Measurements from ENCODE around the gene TAS1R2. TPM values are rescaled to one million over a fixed set of nuclear protein-coding genes. Genes with fewer than 3 reads are reported as not detected.
A peak's percentile ranks its signal among the peaks of the same experiment; 100 is the strongest.

TAS1R2 gene
- polyA plus RNA-seq, 3 donors, result not detected

DNA sequence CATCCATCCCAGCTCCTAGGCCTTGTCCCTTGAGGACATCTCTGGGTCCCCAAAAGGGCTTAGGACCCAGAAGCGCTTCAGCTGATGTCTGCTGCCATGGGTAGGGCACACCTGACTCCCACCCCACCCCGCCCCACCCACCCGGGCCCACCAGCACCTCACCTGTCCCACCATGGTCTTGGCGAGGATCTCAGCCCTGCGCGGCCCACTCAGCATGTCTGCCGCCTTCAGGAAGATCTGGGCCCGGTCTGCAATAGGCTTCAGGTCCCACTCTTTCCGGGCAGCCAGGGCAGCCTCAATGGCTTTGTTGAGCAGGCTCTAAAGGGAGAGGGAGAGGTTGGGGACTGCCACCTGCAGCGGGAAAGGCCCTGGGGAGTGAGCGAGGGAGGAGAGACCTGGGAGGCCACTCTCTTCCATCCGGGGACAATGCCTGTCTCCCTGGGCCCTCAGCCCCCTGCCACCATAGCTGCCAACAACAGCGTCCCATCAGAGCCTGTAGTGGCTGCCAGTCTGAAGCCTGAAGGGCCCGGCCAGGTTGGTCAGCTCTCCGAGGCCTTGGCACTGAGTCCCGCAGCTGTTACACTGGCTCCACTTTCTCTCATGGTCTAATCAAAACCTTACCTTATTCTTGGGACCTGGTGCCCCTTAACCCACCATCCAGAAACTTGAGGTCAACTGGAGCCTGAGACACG is 26.0 kb upstream of the TAS1R2 start:
- no peak for DNase-seq (ENCODE audit: extremely low read depth in 1 of 11, low read depth in 9 of 11, low spot score in 4 of 11)

DNA sequence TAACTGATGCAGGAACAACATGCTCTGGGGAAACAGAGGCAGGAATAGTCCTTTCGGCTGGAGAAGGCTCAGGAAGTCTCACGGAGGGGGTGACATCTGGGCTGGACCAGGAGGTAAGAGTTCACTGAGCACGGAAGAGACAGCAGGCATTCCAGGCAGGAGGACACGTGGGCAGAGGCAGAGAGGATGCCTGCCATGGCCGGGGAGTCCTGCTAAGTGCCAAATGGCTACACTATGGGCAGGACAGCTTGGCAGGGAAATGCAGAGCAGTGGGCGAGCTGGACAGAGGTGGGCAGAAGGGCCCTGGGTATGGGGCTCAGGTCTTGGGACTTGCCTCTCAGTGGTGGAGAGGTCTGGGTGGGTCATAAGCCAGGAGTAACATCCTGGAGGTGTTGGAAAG is 25.3 kb upstream of the TAS1R2 start:
- DNase-seq (ENCODE audit: extremely low read depth in 1 of 11, low read depth in 9 of 11, low spot score in 4 of 11), result no peak

DNA sequence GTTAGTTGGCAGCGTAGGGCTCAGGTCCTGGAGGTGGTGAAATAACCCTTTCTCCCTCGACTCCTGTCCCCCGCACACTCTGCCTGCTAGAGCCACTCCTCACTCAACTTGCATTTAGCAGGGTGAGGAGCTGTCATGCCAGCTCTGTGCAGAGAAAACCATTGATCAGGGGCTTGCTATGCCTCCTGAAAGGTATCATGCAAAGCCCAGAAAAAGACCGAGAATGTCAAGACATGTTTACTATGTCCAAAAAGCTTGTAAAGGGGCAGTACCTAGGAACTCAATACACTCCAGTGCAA is 24.9 kb upstream of the TAS1R2 start:
- DNase-seq (ENCODE audit: extremely low read depth in 1 of 11, low read depth in 9 of 11, low spot score in 4 of 11), result no peak

DNA sequence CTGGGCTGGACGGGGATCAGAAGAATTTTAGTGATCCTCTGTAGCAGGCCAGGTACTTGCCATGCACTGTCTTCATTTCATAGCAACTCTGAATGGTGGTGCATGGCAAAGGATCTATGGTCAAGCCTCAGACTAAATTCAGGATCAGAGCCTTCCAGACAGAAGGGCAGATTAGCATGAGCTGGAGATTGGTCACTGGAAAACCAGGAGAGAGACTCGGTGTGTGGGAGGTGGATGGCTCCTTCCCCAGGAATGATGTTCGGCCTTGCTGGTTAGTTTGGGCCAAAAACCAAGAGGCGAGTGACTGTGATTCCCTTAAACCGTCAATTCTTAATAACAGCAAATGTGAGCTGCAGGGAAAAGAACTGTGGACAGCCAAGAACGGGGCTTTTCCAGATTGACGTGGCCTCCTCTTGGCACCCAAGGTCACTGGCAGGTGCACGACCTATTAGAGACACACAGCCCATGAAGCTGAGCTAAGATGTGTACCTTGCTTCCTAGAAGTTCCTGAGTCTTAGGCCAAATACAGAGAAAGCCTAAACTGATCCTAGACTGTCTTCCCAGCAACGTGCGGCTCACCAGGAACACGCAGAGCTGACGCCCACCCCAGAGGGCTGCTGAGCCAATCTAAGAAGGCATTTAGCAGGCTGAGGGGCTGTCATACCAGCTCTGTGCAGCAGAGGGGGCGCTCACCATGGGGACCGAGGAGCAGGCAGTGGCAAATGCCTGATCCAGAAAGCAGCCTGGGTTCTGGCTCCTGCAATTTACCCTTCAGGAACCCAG is 24.4 kb upstream of the TAS1R2 start:
- DNase-seq (ENCODE audit: extremely low read depth in 1 of 11, low read depth in 9 of 11, low spot score in 4 of 11), result peak in 3 of 11 donors; percentile 40 to 56 (median 49)

DNA sequence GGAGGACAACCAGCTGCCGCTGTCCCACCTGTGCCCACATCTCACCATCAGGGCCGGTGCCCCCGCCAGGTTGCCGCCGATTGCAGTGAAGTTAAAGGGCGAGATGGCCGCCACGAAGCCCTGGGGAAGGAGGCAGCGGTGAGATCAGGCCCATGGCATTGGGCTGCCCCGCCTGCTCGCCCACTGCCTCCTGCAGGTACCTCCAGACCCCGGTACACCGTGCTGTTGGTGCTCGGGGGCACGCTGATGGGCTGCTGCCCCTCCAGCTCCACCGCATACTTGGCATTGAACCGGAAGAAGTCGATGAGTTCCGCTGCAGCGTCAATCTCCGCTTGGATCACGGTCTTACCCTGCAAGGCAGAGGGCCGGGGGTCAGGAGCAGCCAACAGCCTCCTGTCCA is 23.6 kb upstream of the TAS1R2 start:
- DNase-seq (ENCODE audit: extremely low read depth in 1 of 11, low read depth in 9 of 11, low spot score in 4 of 11), result no peak

DNA sequence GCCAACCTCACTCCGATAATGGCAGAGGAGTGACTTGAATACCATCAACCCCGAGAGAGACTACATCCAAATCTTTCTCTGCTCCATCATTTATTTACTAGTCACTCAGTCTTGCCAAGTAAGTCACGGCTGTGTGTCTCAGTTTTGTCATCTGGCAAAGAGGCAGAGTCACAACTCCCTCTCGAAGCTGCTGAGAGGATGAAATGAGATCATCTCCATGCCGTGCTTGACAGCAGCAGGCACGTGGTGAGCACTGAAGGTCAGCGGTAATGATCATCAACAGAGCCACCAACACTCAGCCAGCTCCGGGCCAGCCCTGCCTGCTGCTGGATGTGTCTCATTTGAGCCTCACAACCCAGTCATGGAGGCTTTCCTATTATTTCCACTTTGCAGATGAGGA is 23.0 kb upstream of the TAS1R2 start:
- DNase-seq (ENCODE audit: extremely low read depth in 1 of 11, low read depth in 9 of 11, low spot score in 4 of 11), result no peak

DNA sequence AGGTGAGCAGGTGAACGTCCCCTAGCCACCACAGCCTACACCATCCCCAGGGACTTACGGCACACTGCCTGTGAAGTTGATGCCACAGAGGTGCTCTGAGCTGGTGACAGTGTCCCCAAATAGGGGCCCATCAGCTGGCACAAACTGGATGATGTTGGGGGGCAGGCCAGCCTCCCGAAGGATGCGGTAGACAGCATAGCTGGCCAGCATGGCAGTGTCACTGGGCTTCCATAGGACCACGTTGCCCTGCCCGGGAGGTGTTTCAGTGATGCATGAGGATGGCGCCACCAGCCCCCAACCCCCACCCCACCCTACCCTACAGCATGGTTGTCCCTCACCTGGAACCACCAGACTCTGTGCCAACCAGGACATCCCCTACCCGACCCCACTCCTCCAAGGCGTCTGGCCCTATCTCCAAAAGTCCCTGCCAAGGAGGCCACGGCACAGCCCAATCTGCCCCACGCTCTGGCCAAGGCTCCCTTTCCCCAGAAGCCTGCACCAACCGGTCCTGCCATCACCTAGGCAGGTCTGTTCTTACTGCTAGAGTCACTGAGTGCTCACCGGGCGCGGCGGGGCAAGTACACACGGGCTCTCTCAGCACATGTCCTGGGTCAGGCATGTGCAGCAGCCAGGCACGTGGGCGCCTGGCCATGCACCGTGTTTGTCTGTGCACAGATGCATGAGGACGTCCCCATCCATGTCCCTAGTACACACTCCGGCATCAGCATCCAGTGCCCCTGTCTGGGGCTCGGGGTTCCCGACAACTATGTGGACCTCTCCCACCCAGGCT is 22.4 kb upstream of the TAS1R2 start:
- no peak for DNase-seq (ENCODE audit: extremely low read depth in 1 of 11, low read depth in 9 of 11, low spot score in 4 of 11)

DNA sequence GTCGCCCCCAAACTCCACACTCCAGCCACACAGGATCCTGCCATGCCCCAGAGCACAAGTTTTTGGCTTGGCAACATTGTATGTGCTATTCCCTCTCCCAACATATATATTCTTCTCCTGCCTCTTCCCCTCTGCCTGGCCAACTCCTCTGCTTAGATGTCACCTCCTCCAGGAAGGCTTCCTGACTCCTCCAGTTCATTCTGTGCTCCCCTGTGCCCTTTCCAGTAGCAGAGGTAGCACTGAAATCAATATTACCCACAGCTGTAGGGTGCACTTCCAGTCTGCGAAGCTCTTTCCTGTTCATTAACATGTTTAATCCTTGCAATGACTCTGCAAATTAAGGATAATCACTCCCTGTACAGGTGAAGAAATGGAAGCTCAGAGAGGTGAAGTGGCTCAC is 21.7 kb upstream of the TAS1R2 start:
- DNase-seq (ENCODE audit: extremely low read depth in 1 of 11, low read depth in 9 of 11, low spot score in 4 of 11), result no peak

DNA sequence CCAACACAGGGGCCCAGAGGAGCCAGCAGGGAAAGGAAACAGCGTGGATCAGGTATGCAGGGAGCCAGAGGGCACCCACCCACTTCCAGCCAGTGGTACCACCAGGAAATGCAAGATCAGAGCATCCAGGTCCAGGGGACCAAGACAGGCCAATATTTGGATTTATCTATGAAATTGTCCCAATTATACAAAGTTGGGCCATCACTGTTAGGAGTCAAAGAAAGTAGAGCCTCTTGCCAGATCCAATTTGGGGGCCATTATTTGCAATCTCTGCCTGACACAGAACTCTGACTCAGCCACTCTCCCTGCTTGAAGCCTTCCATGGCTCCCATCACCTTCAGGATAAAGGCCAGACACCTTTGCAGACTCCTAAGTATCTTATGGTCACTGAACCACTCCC is 21.1 kb upstream of the TAS1R2 start:
- no peak for DNase-seq (ENCODE audit: extremely low read depth in 1 of 11, low read depth in 9 of 11, low spot score in 4 of 11)

DNA sequence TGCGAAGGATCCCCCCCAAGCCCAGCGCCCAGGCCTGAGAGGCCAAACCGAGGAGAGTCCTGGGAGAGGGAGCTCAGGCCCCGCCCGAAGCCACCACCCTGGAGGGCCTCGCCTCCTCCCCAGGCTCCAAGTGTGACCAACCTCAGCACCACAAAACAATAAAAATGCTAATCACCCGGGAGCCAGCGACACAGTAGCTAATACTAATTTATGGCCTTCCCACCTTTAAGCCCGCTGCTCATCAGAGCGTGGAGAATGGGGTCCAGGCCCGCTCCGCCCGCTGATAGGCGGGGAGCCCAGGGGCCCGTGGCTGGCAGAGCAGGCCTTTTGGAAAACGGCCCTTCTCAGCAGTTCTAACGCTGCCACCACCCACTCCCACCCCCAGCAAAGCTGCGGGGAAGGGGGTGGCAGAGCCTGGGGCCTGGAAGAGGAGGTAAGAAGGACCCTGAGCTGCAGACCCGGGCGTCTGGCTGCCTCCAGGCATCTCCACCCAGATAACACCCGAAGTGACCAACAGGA is 20.4 kb upstream of the TAS1R2 start:
- peak in 6 of 11 donors; percentile 48 to 64 (median 56) for DNase-seq (ENCODE audit: extremely low read depth in 1 of 11, low read depth in 9 of 11, low spot score in 4 of 11)

DNA sequence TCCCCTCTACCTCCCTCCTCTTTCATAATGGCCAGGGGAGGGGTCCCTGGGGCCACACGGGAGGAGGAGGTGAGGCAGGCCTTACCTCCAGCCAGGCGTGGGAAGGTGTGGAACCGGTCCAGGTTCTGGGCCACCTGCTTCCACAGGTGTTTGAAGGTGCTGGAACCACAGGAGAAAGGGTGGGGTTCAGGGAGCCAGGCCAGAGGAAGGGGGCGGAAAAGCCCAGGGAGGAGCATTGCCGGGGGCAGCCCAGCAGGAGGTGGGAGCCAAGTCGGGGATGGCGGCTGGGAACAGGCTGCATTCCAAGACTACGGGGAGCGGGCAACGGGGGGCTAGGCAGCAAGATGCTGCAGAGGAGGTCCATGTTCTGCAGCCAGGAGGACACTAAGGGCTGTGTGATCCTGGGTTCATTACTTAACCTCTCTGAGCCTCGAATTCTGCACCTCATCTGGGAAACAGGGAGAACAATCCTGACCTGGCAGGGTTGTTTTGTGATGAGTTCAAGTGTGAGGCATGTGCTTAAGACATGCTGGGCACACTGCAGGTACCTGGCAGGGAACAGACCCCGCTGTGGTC is 19.8 kb upstream of the TAS1R2 start:
- no peak for DNase-seq (ENCODE audit: extremely low read depth in 1 of 11, low read depth in 9 of 11, low spot score in 4 of 11)

DNA sequence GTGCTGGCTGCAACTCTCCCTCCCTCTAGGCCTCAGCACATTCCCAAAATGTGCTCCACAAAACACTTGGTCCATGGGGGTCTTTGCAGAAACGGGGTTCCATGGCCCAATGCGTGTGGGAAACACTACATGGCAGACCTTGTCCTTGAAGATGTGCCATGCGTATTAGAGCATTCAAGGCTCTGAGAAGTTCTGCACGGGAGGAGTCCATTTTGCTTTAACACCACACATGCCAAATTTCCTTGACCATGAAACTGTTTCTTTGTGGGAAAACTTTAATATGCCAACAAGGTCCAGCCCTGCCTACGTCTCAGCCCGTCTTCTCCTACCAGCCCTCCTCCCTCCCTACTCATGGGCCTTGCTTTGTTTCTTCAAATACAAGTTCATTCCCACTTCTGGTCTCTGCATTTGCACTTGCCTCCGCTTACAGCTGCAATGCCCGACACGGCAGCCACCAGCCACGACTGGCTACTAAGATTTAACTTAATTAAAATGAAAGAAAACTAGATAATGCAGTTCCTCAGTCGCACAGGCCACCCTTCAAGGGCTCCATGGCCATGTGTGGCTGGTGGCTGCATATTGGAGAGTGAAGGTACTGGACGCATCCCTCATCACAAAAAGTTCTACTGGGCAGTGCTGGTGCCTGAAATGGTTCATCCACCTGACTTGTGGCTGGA is 19.2 kb upstream of the TAS1R2 start:
- DNase-seq (ENCODE audit: extremely low read depth in 1 of 11, low read depth in 9 of 11, low spot score in 4 of 11), result no peak

DNA sequence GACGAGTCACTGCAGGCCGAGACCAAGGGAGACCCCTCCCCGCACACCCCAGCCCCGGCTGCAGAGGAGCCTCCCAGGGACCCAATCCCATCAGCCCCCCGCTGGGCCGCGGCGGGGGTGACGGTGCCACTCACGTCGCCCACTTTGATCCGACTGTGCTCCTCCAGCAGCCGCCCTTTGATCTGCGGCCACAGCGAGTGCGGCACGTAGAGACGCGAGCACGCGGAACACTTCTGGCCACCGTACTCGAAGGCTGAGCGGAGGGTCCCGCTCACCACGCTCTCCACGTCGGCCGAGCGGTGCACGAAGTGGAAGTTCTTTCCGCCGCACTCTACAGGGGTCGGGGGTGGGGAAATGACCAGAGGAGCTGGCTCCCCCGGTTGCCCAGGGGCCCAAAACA is 17.8 kb upstream of the TAS1R2 start:
- DNase-seq (ENCODE audit: extremely low read depth in 1 of 11, low read depth in 9 of 11, low spot score in 4 of 11), result no peak

DNA sequence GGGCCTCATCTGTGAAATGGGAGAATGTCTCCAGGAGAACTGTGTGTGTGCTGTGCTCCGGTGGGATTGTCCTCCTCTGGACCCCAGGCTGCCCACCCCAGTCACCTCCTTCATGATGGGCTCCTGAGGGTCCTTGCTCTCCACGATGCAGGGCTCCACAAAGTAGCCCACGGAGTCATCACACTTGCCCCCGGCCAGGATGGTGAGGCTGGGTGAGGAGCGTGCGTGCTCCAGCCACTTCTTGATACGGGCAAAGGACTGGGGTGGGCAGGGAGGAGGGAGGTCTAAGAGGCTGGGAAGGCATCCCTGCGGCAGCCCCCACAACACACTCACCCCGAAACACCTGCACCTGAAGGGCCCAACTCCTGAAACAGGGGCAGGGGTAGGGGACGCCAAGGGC is 16.8 kb upstream of the TAS1R2 start:
- DNase-seq (ENCODE audit: extremely low read depth in 1 of 11, low read depth in 9 of 11, low spot score in 4 of 11), result no peak

DNA sequence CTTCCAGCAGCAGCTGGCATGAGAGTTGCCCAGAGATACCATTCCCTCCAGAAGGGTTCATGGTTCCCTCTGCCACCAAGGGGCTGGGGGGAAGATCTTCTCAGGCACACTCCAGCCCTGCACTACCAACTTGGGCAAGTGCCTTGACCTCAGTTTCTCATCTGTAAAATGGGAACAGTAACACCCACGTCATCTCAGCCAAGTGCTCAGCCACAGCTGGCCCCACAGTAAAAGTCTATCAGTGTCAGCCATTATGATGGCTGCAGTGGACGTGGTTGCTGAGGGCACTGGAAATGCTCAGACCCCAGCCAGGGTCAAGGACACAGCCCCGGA is 16.3 kb upstream of the TAS1R2 start:
- no peak for DNase-seq (ENCODE audit: extremely low read depth in 1 of 11, low read depth in 9 of 11, low spot score in 4 of 11)

DNA sequence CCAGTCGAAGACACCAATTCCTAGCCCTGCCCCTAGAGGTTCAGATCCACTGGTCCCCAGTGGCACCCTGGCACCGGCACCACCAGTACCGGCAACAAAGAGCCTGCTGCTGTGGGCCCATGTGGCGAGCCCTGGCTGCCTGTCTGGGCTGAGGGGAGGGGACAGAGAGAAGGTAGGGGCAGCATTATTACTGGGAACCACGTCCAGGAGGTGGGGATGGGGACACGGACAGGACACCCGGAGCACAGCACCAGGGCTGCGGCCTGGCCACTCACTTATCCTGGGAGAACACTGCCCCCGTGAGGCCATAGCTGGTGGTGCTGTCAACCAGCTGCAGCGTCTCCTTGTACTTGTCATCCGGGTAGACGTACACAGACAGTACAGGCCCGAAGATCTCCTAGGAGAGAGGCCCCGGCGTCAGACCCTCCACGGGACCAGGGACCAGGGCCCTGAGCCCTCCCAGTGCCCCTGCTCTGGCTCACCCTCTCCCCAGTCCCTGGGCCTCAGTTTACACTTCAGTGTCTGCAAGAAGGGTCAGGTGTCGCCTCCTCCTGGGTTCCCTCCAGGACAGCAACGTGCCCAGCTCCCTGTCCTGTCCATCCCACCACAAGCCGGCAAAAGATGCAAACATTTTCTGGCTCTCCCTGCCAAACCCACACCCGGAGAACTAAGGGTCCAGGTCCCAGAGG is 15.8 kb upstream of the TAS1R2 start:
- peak; percentile 57 to 83 (median 77) for DNase-seq (ENCODE audit: extremely low read depth in 1 of 11, low read depth in 9 of 11, low spot score in 4 of 11)

DNA sequence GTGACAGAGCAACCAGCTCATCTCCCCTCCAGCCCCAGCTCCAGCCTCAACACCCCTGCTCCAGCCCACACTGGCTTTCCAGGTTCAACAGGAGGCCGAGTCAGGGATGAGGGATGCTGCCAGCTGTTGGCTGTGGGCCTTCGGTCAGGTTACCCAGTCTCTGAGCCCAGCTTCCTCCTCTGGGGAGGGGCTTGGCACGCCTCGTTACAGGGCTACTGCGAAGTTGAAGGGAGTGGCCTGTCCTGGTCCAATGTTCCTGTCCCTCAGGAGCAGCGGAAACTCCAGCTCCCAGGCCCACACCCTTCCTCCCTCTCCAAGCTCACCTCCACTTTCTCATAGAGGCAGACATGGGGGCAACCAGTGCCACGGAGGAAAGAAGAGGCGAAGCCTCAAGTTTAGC is 15.1 kb upstream of the TAS1R2 start:
- DNase-seq (ENCODE audit: extremely low read depth in 1 of 11, low read depth in 9 of 11, low spot score in 4 of 11), result no peak

DNA sequence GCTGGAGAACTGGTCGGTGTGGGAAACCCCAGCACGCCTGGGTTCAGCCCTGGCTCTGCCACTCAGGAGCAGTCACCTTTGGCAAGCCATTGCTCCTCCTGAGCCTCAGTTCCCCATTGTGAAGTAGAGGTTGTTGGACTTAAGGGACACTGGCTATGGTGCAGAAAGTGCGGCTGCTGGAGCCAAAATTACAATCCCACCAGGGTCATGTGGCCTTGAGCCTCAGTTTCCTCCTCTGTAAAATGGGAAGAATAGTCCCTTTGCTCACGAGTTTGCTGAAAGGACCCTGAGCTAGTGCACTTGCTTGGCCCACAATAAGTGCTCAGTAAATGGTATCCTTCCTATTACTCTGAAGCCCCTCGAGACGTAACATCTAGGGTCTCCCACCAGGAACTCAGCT is 14.6 kb upstream of the TAS1R2 start:
- no peak for DNase-seq (ENCODE audit: extremely low read depth in 1 of 11, low read depth in 9 of 11, low spot score in 4 of 11)

Measured in renal cortex interstitium (tissue), 11 donors.